B cell (primary cell): ENCODE results near the gene CENPP. TPM values are rescaled to one million over a fixed set of nuclear protein-coding genes. Genes with fewer than 3 reads are reported as not detected.

ENCODE experiments used
- ATAC-seq: fragments of 200-7000 bp; cut with Tn5 transposase; one replicate; pipeline ENCODE4 v1.10.0; 2021; ENCODE audit warnings: low read depth, mild to moderate bottlenecking, moderate number of reproducible peaks, moderate library complexity
- CTCF ChIA-PET: fragments of 350-600 bp; sonication (Branson Sonifier 250); formaldehyde crosslinking; loops from one replicate; lab custom pipeline; 2021; ENCODE audit warnings: antibody characterized with exemption, inconsistent platforms; lab: Charles Lee
- POLR2A ChIA-PET: fragments of 350-600 bp; sonication (Branson Sonifier 250); formaldehyde crosslinking; loops from one replicate; lab custom pipeline; 2021; ENCODE audit warnings: antibody characterized with exemption; lab: Charles Lee
- DNase-seq: peaks from one replicate; pipeline ENCODE4 v3.0.0; 2013
- H2AFZ ChIP-seq: 2 replicates; pipeline ENCODE4 v1.6.1; 2012; ENCODE audit warnings: mild to moderate bottlenecking, low read depth, low read length; ENCODE audit not compliant: insufficient read depth, poor library complexity, severe bottlenecking
- H3K27ac ChIP-seq, 2 donors: 1 replicate in 1 of 2; 2 replicates in 1 of 2; pipeline ENCODE4 v1.5.1; 2012 to 2013; ENCODE audit warnings: low read length in 2 of 2, mild to moderate bottlenecking in 2 of 2, moderate library complexity in 1 of 2
- H3K27me3 ChIP-seq, 4 experiments: fragments of 200-600 bp in 1 of 4; sonication (generic) in 1 of 4; replicated peaks in 1 of 4; 1 replicate in 2 of 4; 2 replicates in 2 of 4; pipeline versions ENCODE4 v1.6.1 to v1.7.0; 2013 to 2016; ENCODE audit warnings: low read length in 3 of 4, mild to moderate bottlenecking in 2 of 4, mixed read lengths in 1 of 4, moderate library complexity in 1 of 4; ENCODE audit not compliant: insufficient read depth in 4 of 4, control insufficient read depth in 3 of 4; ENCODE audit errors: control extremely low read depth in 1 of 4
- H3K36me3 ChIP-seq, 2 experiments: replicated peaks in 1 of 2; 1 replicate in 1 of 2; 2 replicates in 1 of 2; pipeline versions ENCODE4 v1.6.1 to v1.7.1; 2013; ENCODE audit warnings: low read length in 1 of 2; ENCODE audit not compliant: insufficient read depth in 2 of 2, control insufficient read depth in 1 of 2; ENCODE audit errors: control extremely low read depth in 1 of 2, extremely low read depth in 1 of 2
- H3K4me1 ChIP-seq, 2 donors: fragments of 200-600 bp in 1 of 2; sonication (generic) in 1 of 2; 1 replicate in 1 of 2; 2 replicates in 1 of 2; pipeline versions ENCODE4 v1.5.1 to v1.6.1; 2013 to 2017; ENCODE audit warnings: low read length in 2 of 2; ENCODE audit not compliant: control insufficient read depth in 2 of 2, insufficient read depth in 2 of 2
- H3K4me2 ChIP-seq: replicated peaks from 2 replicates; pipeline ENCODE3; 2012; ENCODE audit warnings: mild to moderate bottlenecking, low read depth, low read length; ENCODE audit not compliant: poor library complexity, severe bottlenecking
- H3K4me3 ChIP-seq, 5 experiments: fragments of 200-600 bp in 1 of 5; sonication (generic) in 1 of 5; 1 replicate in 3 of 5; 2 replicates in 2 of 5; pipeline versions ENCODE4 v1.5.1 to v1.7.0; 2011 to 2016; ENCODE audit warnings: low read length in 4 of 5, mild to moderate bottlenecking in 4 of 5, low read depth in 2 of 5, control low read depth in 1 of 5, moderate library complexity in 1 of 5; ENCODE audit not compliant: insufficient read depth in 1 of 5; ENCODE audit errors: control extremely low read depth in 1 of 5, extremely low read depth in 1 of 5
- H3K79me2 ChIP-seq: fragments of 200-600 bp; sonication (generic); one replicate; pipeline ENCODE4 v1.6.0; 2016; ENCODE audit warnings: low read length; ENCODE audit not compliant: control insufficient read depth, insufficient read depth
- H3K9ac ChIP-seq: fragments of 200-600 bp; sonication (generic); 2 replicates; pipeline ENCODE4 v1.6.1; 2017; ENCODE audit warnings: mild to moderate bottlenecking, low read length, moderate library complexity
- H3K9me3 ChIP-seq, 3 donors: one replicate each; pipeline versions ENCODE4 v1.6.1 to v1.7.1; 2013; ENCODE audit warnings: low read length in 2 of 3; ENCODE audit not compliant: control insufficient read depth in 2 of 3, insufficient read depth in 1 of 3; ENCODE audit errors: control extremely low read depth in 1 of 3
- H4K20me1 ChIP-seq: 2 replicates; pipeline ENCODE4 v1.6.0; 2012; ENCODE audit warnings: mild to moderate bottlenecking, low read length; ENCODE audit not compliant: insufficient read depth, control insufficient read depth, poor library complexity, severe bottlenecking
- H3K27ac Mint-ChIP-seq: one replicate; pipeline ENCODE4 v1.8.0; 2021; ENCODE audit warnings: mixed read lengths
- H3K27me3 Mint-ChIP-seq: one replicate; pipeline ENCODE4 v1.8.0; 2021; ENCODE audit warnings: mixed read lengths
- H3K4me1 Mint-ChIP-seq: one replicate; pipeline ENCODE4 v1.8.0; 2021; ENCODE audit warnings: mixed read lengths
- H3K4me3 Mint-ChIP-seq: one replicate; pipeline ENCODE4 v1.8.0; 2021; ENCODE audit warnings: mixed read lengths
- H3K9me3 Mint-ChIP-seq: one replicate; pipeline ENCODE4 v1.8.0; 2022; ENCODE audit warnings: mixed read lengths; ENCODE audit not compliant: insufficient read depth
- CTCF ChIP-seq: fragments of 200-600 bp; IDR thresholded peaks from one replicate; pipeline ENCODE4 v1.8.0; 2022; ENCODE audit warnings: antibody characterized with exemption, mild to moderate bottlenecking
- EZH2 ChIP-seq: IDR thresholded peaks from 2 replicates; pipeline ENCODE4 v1.6.1; 2012; ENCODE audit warnings: borderline replicate concordance, low read depth, mild to moderate bottlenecking, moderate library complexity, low read length; ENCODE audit not compliant: insufficient read depth, poor library complexity, severe bottlenecking
- WGBS: methylation state at CpG from one replicate; pipeline ENCODE4 v1.1.5; 2013; ENCODE audit warnings: missing lambda C conversion rate; ENCODE audit not compliant: insufficient coverage; 5-methylcytosine and 5-hydroxymethylcytosine counted together
- intact Hi-C: fragments of 100-400 bp; cut with micrococcal nuclease; formaldehyde crosslinking; loops from one replicate; pipeline ENCODE4 v1.10.0; 2022
- polyA plus RNA-seq: library from polyadenylated mRNA; depleted of rRNA; stranded (reverse); fragments of >200 nt; gene quantifications from 2 replicates; pipeline ENCODE4 v1.2.3, GENCODE V29; 2012
- total RNA-seq, 2 donors: library from RNA; stranded (reverse); fragments of 120-200 nt in 1 of 2; gene quantifications; 1 replicate in 1 of 2; 2 replicates in 1 of 2; pipeline versions ENCODE4 v1.2.3 to v1.2.4, GENCODE V29; 2013 to 2022

Gene CENPP
- total and polyA plus RNA-seq, 2 donors (not counting 1 experiment from before 2014, with no cell fraction given), result 1.4 to 6.2 TPM

GRCh38 chr9:92439921-92440750 lies 114.4 kb downstream of the CENPP start:
- Mint-ChIP-seq H3K27ac (no peak overlapping the region), H3K27me3 (no peaks in the 10 kb centered on the region), H3K9me3 (no peaks in the 10 kb centered on the region), H3K4me3 (no peak overlapping the region), H3K4me1 (no peaks in the 10 kb centered on the region)
- ATAC-seq, result no peak
- H3K4me1 ChIP-seq, result no peaks in the 10 kb centered on the region
- H4K20me1 ChIP-seq, result no peaks in the 10 kb centered on the region
- H3K4me2 ChIP-seq, result no peak overlapping the region
- WGBS, result 100% methylated on average over 1 of the region's 5 CpGs
- TF ChIP-seq CTCF (no peak), EZH2 (no peak)
- H3K27ac ChIP-seq, result no peak overlapping the region
- no peaks in the 10 kb centered on the region for H3K79me2 ChIP-seq
- no peak overlapping the region for H3K4me3 ChIP-seq
- ChIA-PET CTCF (interaction anchor here (0.5 to 5.9 kb wide), 4 partner anchors 9 to 1525 kb away, joined by 3 to 57 read pairs (median 4); no protein-coding TSS in a partner anchor), POLR2A (no interaction called here)
- no peak overlapping the region for H3K9ac ChIP-seq
- no peaks in the 10 kb centered on the region for H3K9me3 ChIP-seq
- H2AFZ ChIP-seq, result no peak overlapping the region
- H3K27me3 ChIP-seq, result no peaks in the 10 kb centered on the region
- intact Hi-C loops, result no loop called here
- no peak for DNase-seq
- no peaks in the 10 kb centered on the region for H3K36me3 ChIP-seq

GRCh38 chr9:92440751-92441046 lies 114.9 kb downstream of the CENPP start:
- no peaks in the 10 kb centered on the region for H3K27me3 ChIP-seq
- H3K4me2 ChIP-seq, result no peak overlapping the region
- H3K27ac Mint-ChIP-seq, result no peak overlapping the region
- H4K20me1 ChIP-seq, result no peaks in the 10 kb centered on the region
- no peaks in the 10 kb centered on the region for H3K4me1 Mint-ChIP-seq
- H3K4me1 ChIP-seq, result no peaks in the 10 kb centered on the region
- H3K9me3 Mint-ChIP-seq, result no peaks in the 10 kb centered on the region
- no peaks in the 10 kb centered on the region for H3K27me3 Mint-ChIP-seq
- no peak overlapping the region for H3K4me3 Mint-ChIP-seq
- ChIA-PET CTCF (interaction anchor here (0.5 to 5.9 kb wide), 2 partner anchors 303 to 1525 kb away, joined by 3 to 57 read pairs; no protein-coding TSS in a partner anchor), POLR2A (no interaction called here)
- no peak overlapping the region for H2AFZ ChIP-seq
- DNase-seq, result no peak
- 80% methylated on average over 1 of the region's 6 CpGs for WGBS
- H3K9me3 ChIP-seq, result no peaks in the 10 kb centered on the region
- H3K9ac ChIP-seq, result no peak overlapping the region
- ATAC-seq, result no peak
- no peak overlapping the region for H3K4me3 ChIP-seq
- TF ChIP-seq CTCF (no peak), EZH2 (no peak)
- H3K27ac ChIP-seq, result no peak overlapping the region
- no peaks in the 10 kb centered on the region for H3K79me2 ChIP-seq
- H3K36me3 ChIP-seq, result no peaks in the 10 kb centered on the region
- intact Hi-C loops, result no loop called here
